ENCODE results near the gene MAP3K13. TPM values are rescaled to one million over a fixed set of nuclear protein-coding genes. Genes with fewer than 3 reads are reported as not detected.

The MAP3K13 gene
- total RNA-seq, 1 experiment from 2014 or later, result 21.0 TPM

DNA sequence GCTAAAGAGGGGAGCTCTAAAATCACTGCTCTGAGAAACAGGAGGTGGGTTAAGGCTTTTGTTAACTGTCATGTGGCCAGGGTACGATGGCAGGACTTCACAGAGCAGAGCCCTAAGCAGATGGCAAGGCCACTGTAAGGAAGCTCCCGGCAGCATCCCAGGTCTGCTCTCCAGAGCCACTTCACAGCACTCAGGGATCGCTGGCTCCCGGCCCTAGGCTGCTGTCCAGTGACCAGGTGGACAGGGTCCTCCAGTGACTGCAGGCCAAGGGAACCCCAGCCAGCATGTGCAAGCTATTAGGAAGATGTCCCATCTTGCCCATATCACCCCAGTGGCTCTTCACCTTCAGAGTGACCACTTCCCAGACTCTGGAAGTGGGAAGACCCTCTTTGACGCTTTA lies 125.5 kb downstream of the MAP3K13 start:
- H3K36me3 ChIP-seq (ENCODE audit: control insufficient read depth in 1 of 2, insufficient read depth in 2 of 2, low read length in 2 of 2), result peaks cover 15 to 17% of the 10 kb centered on the region in 2 experiments; a peak in 2 of 4 replicates
- peaks cover 3% of the 10 kb centered on the region; the same call in 1 of the 2 replicates for H3K79me2 ChIP-seq (ENCODE audit: insufficient read depth, low read length)
- intact Hi-C loops (cut with micrococcal nuclease), result no loop called here
- ChIA-PET POLR2A (no interaction called here), RAD21 (ENCODE audit: low non-redundant PET in 1 of 2, low total read pairs in 2 of 2, uncharacterized antibody in 2 of 2, unreplicated experiment in 2 of 2) (no interaction called here), CTCF (no interaction called here)
- no peaks in the 10 kb centered on the region for H3K27me3 ChIP-seq (ENCODE audit: insufficient read depth, low read length)
- H3K4me1 ChIP-seq (ENCODE audit: control insufficient read depth in 1 of 2, insufficient read depth in 2 of 2, low read length in 2 of 2), result no peaks in the 10 kb centered on the region
- H3K27ac ChIP-seq (ENCODE audit: low read depth, low read length), result no peak overlapping the region
- no TSS peak for BruUV-seq (replicated peaks)
- ATAC-seq (no peak), DNase-seq (ENCODE audit: low read depth, low spot score) (no peak)
- TF ChIP-seq CBX3 (IDR thresholded peaks at IDR 0.05; ENCODE audit: low read depth) (no peak), SIN3A (IDR thresholded peaks at IDR 0.05; ENCODE audit: low read depth) (no peak), POLR2A (IDR thresholded peaks at IDR 0.05; ENCODE audit: borderline replicate concordance, extremely low read depth, insufficient read depth, insufficient read length) (no peak), ZFX (IDR thresholded peaks at IDR 0.05) (no peak), EZH2phosphoT487 (IDR thresholded peaks at IDR 0.05; ENCODE audit: borderline replicate concordance) (no peak), POLR2AphosphoS5 (IDR thresholded peaks at IDR 0.05; ENCODE audit: low read depth, low read length) (no peak), TCF7L2 (IDR thresholded peaks at IDR 0.05; ENCODE audit: borderline replicate concordance, extremely low read depth, insufficient read depth, insufficient read length) (no peak), CEBPB (IDR thresholded peaks at IDR 0.05; ENCODE audit: low read depth) (no peak), JUND (IDR thresholded peaks at IDR 0.05) (no peak)
- TF ChIP-seq, protein P1, sequence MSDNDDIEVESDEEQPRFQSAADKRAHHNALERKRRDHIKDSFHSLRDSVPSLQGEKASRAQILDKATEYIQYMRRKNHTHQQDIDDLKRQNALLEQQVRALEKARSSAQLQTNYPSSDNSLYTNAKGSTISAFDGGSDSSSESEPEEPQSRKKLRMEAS (IDR thresholded peaks at IDR 0.05), result no peak
- TF ChIP-seq, protein P2, sequence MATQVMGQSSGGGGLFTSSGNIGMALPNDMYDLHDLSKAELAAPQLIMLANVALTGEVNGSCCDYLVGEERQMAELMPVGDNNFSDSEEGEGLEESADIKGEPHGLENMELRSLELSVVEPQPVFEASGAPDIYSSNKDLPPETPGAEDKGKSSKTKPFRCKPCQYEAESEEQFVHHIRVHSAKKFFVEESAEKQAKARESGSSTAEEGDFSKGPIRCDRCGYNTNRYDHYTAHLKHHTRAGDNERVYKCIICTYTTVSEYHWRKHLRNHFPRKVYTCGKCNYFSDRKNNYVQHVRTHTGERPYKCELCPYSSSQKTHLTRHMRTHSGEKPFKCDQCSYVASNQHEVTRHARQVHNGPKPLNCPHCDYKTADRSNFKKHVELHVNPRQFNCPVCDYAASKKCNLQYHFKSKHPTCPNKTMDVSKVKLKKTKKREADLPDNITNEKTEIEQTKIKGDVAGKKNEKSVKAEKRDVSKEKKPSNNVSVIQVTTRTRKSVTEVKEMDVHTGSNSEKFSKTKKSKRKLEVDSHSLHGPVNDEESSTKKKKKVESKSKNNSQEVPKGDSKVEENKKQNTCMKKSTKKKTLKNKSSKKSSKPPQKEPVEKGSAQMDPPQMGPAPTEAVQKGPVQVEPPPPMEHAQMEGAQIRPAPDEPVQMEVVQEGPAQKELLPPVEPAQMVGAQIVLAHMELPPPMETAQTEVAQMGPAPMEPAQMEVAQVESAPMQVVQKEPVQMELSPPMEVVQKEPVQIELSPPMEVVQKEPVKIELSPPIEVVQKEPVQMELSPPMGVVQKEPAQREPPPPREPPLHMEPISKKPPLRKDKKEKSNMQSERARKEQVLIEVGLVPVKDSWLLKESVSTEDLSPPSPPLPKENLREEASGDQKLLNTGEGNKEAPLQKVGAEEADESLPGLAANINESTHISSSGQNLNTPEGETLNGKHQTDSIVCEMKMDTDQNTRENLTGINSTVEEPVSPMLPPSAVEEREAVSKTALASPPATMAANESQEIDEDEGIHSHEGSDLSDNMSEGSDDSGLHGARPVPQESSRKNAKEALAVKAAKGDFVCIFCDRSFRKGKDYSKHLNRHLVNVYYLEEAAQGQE (IDR thresholded peaks at IDR 0.05; ENCODE audit: low read depth), result no peak
- TF ChIP-seq, protein P3, sequence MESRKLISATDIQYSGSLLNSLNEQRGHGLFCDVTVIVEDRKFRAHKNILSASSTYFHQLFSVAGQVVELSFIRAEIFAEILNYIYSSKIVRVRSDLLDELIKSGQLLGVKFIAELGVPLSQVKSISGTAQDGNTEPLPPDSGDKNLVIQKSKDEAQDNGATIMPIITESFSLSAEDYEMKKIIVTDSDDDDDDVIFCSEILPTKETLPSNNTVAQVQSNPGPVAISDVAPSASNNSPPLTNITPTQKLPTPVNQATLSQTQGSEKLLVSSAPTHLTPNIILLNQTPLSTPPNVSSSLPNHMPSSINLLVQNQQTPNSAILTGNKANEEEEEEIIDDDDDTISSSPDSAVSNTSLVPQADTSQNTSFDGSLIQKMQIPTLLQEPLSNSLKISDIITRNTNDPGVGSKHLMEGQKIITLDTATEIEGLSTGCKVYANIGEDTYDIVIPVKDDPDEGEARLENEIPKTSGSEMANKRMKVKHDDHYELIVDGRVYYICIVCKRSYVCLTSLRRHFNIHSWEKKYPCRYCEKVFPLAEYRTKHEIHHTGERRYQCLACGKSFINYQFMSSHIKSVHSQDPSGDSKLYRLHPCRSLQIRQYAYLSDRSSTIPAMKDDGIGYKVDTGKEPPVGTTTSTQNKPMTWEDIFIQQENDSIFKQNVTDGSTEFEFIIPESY (IDR thresholded peaks at IDR 0.05; ENCODE audit: extremely low read depth, insufficient replicate concordance, low read length), result no peak
- no peaks in the 10 kb centered on the region for H4K20me1 ChIP-seq (ENCODE audit: insufficient read depth)
- no peak overlapping the region for H3K4me3 ChIP-seq (replicated peaks in 1 of 2; ENCODE audit: low read depth in 1 of 2, low read length in 2 of 2)
- H3K9me2 ChIP-seq (ENCODE audit: insufficient read depth), result no peaks in the 10 kb centered on the region
- no peaks in the 10 kb centered on the region for H3K9me3 ChIP-seq (ENCODE audit: control insufficient read depth in 1 of 2, insufficient read depth in 1 of 2, low read depth in 1 of 2, low read length in 2 of 2)
- H3K4me2 ChIP-seq (ENCODE audit: low read length), result no peak overlapping the region
- H3K9ac ChIP-seq (ENCODE audit: low read length), result no peak overlapping the region
- no peak overlapping the region for H2AFZ ChIP-seq (ENCODE audit: low read depth, low read length, poor library complexity, severe bottlenecking)

All from HCT116 (cell line).